OCI-M2 (cell line): ENCODE measurements around the gene EXO1.
"Not testable (repeated sequence)": the region's sequence is repeated elsewhere in the genome, so short reads cannot be mapped to it uniquely, and the experiment has no call there.

Source experiments
- DNase-seq: peaks from one replicate; lab custom pipeline; 2025; ENCODE audit not compliant: unreplicated experiment; lab: John Stamatoyannopoulos, UW

Gene EXO1

GRCh38 chr1:241847796-241848685, at the start of gene EXO1:
EXO1 (plus strand) TSS chr1:241848204; CDS start chr1:241850426, 2,222 bp downstream.
- peak; percentile 69 for DNase-seq

- no peak for DNase-seq
Observed at GRCh38 chr1:241799416-241799815, 48.6 kb upstream of the EXO1 start.

GRCh38 chr1:241800640-241801039, 47.4 kb upstream of the EXO1 start:
- no peak for DNase-seq

- no peak for DNase-seq
Observed at GRCh38 chr1:241802863-241803262, 45.1 kb upstream of the EXO1 start.

- not testable (repeated sequence) for DNase-seq
Observed at GRCh38 chr1:241804706-241805105, 43.3 kb upstream of the EXO1 start.

GRCh38 chr1:241808265-241808664, 39.7 kb upstream of the EXO1 start:
- DNase-seq: no peak

- no peak for DNase-seq
Observed at GRCh38 chr1:241810769-241811405, 37.1 kb upstream of the EXO1 start.

- no peak for DNase-seq
Observed at GRCh38 chr1:241813768-241814320, 34.2 kb upstream of the EXO1 start.

GRCh38 chr1:241816008-241816407, 32.0 kb upstream of the EXO1 start:
- DNase-seq: no peak

GRCh38 chr1:241817331-241817792, 30.6 kb upstream of the EXO1 start:
- DNase-seq: no peak

GRCh38 chr1:241817956-241818612, 29.9 kb upstream of the EXO1 start:
- DNase-seq: no peak

GRCh38 chr1:241819340-241819866, 28.6 kb upstream of the EXO1 start:
- DNase-seq: no peak

GRCh38 chr1:241821363-241821762, 26.6 kb upstream of the EXO1 start:
- no peak for DNase-seq

- DNase-seq: no peak
Observed at GRCh38 chr1:241822846-241823245, 25.2 kb upstream of the EXO1 start.

GRCh38 chr1:241823925-241824324, 24.1 kb upstream of the EXO1 start:
- DNase-seq: no peak

- no peak for DNase-seq
Observed at GRCh38 chr1:241825581-241825980, 22.4 kb upstream of the EXO1 start.

- DNase-seq: not testable (repeated sequence)
Observed at GRCh38 chr1:241826613-241827012, 21.4 kb upstream of the EXO1 start.

- no peak for DNase-seq
Observed at GRCh38 chr1:241827264-241827663, 20.7 kb upstream of the EXO1 start.

- no peak for DNase-seq
Observed at GRCh38 chr1:241828463-241829021, 19.5 kb upstream of the EXO1 start.

GRCh38 chr1:241829468-241829867, 18.5 kb upstream of the EXO1 start:
- no peak for DNase-seq
